K562 (cell line): ENCODE results near the gene ATOSA. TPM values are rescaled to one million over a fixed set of nuclear protein-coding genes. Genes with fewer than 3 reads are reported as not detected.
A peak's percentile ranks its signal among the peaks of the same experiment; 100 is the strongest.

Source experiments
- ATAC-seq: fragments of 200-7000 bp; cut with Tn5 transposase; 3 replicates; pipeline ENCODE4 v1.9.1; 2020; ENCODE audit warnings: moderate library complexity
- BruUV-seq: library from RNA; stranded (reverse); fragments of 400-500 nt; replicated peaks from 2 replicates; lab custom pipeline; 2021; lab: Mats Ljungman, UMichigan
- CTCF ChIA-PET: fragments of 300-600 bp; formaldehyde crosslinking; extraction: SDS; loops from one replicate; lab custom pipeline; 2021; ENCODE audit warnings: low intra/inter-chr PET ratio; lab: Yijun Ruan, JAX
- POLR2A ChIA-PET: fragments of 300-600, 350-650 bp; sonication (Branson Sonifier 250); formaldehyde crosslinking; extraction: SDS; loops from one replicate; lab custom pipeline; 2021; ENCODE audit warnings: antibody characterized with exemption, inconsistent platforms; lab: Yijun Ruan, JAX
- DNase-seq, 4 experiments: peaks; one replicate each; pipeline versions ENCODE4 v3.0.0 to v3.0.0-alpha.2; 2011 to 2018; ENCODE audit warnings: low spot score in 3 of 4, mixed read lengths in 3 of 4; ENCODE audit errors: extremely low read depth in 1 of 4
- FAIRE-seq: peaks from 2 replicates; lab custom pipeline; 2011; peaks lifted over from hg19 to GRCh38; lab: Jason Lieb, UNC
- H2AFZ ChIP-seq: 2 replicates; pipeline ENCODE4 v1.6.0; 2011; ENCODE audit warnings: low read depth, low read length, control low read depth, inconsistent platforms
- H3K27ac ChIP-seq: fragments of 200-600 bp; 3 replicates; pipeline ENCODE4 v1.8.0; 2011; ENCODE audit warnings: low read depth, mild to moderate bottlenecking, control low read depth, inconsistent platforms, low read length, moderate library complexity, mixed read lengths; ENCODE audit errors: extremely low read depth
- H3K27me3 ChIP-seq, 2 experiments: fragments of 300-600 bp in 1 of 2; 2 replicates in 1 of 2; 3 replicates in 1 of 2; pipeline versions ENCODE4 v1.6.0 to v1.8.0; 2011; ENCODE audit warnings: inconsistent platforms in 2 of 2, low read length in 2 of 2, mild to moderate bottlenecking in 1 of 2, mixed read lengths in 1 of 2, moderate library complexity in 1 of 2; ENCODE audit not compliant: control insufficient read depth in 2 of 2, insufficient read depth in 2 of 2
- H3K36me3 ChIP-seq: fragments of 300-600 bp; 3 replicates; pipeline ENCODE4 v1.8.0; 2011; ENCODE audit warnings: mild to moderate bottlenecking, low read length, inconsistent platforms; ENCODE audit not compliant: control insufficient read depth, insufficient read depth
- H3K4me1 ChIP-seq, 2 experiments: fragments of 200-600 bp in 1 of 2; replicated peaks in 1 of 2; 2 replicates in 1 of 2; 3 replicates in 1 of 2; pipeline versions ENCODE4 v1.5.1 to v1.8.0; 2011; ENCODE audit warnings: inconsistent platforms in 2 of 2, low read length in 2 of 2, mild to moderate bottlenecking in 1 of 2, mixed read lengths in 1 of 2, moderate library complexity in 1 of 2; ENCODE audit not compliant: control insufficient read depth in 2 of 2, insufficient read depth in 2 of 2
- H3K4me2 ChIP-seq: 2 replicates; pipeline ENCODE4 v1.6.1; 2011; ENCODE audit warnings: low read length, control low read depth, inconsistent platforms, mixed read lengths; ENCODE audit not compliant: insufficient read depth
- H3K4me3 ChIP-seq: fragments of 200-600 bp; sonication (generic), shearing (Covaris generic); 2 replicates; pipeline ENCODE4 v1.5.1; 2016; ENCODE audit warnings: control low read depth, inconsistent platforms
- H3K79me2 ChIP-seq: fragments of 200-600 bp; 3 replicates; pipeline ENCODE4 v1.8.0; 2011; ENCODE audit warnings: low read length, inconsistent platforms; ENCODE audit not compliant: control insufficient read depth, insufficient read depth
- H3K9ac ChIP-seq, 2 experiments: 2 replicates each; pipeline versions ENCODE4 v1.6.0 to v1.6.1; 2011; ENCODE audit warnings: low read depth in 2 of 2, low read length in 2 of 2, control low read depth in 1 of 2, inconsistent platforms in 1 of 2, mild to moderate bottlenecking in 1 of 2, mixed read lengths in 1 of 2; ENCODE audit not compliant: insufficient read depth in 1 of 2
- H3K9me1 ChIP-seq: one replicate; pipeline ENCODE4 v1.6.0; 2011; ENCODE audit warnings: inconsistent platforms, mild to moderate bottlenecking, low read length, moderate library complexity; ENCODE audit not compliant: control insufficient read depth, insufficient read depth
- H3K9me3 ChIP-seq: replicated peaks from 2 replicates; pipeline ENCODE4 v1.5.1; 2011; ENCODE audit warnings: low read depth, low read length, inconsistent platforms; ENCODE audit not compliant: control insufficient read depth, insufficient read depth
- H4K20me1 ChIP-seq: replicated peaks from 2 replicates; pipeline ENCODE4 v1.6.1; 2011; ENCODE audit warnings: low read length, inconsistent platforms, mixed read lengths; ENCODE audit not compliant: control insufficient read depth, insufficient read depth
- CEBPB ChIP-seq: fragments of 450-650 bp; IDR thresholded peaks from 2 replicates; pipeline ENCODE4 v1.6.1; 2016; ENCODE audit warnings: missing genetic modification characterization, missing compliant biosample characterization
- CEBPG ChIP-seq, 3 experiments: fragments of 200-800 bp in 1 of 3; sonication (Bioruptor generic) in 1 of 3; sonication (generic) in 1 of 3; formaldehyde crosslinking in 1 of 3; IDR thresholded peaks in 2 of 3; conservative IDR thresholded peaks in 1 of 3; 2 replicates each; pipeline versions ENCODE4 v1.6.1 to v1.8.0; 2016 to 2022; ENCODE audit warnings: missing compliant biosample characterization in 2 of 3, missing genetic modification characterization in 2 of 3, mild to moderate bottlenecking in 1 of 3, missing genetic modification reagents in 1 of 3
- JUND ChIP-seq, 2 experiments: IDR thresholded peaks; 2 replicates in 1 of 2; 3 replicates in 1 of 2; pipeline ENCODE4 v1.6.1; 2011; ENCODE audit warnings: borderline replicate concordance in 2 of 2, low read depth in 2 of 2, low read length in 2 of 2, improper control_type of control experiment in 1 of 2, missing biosample characterization in 1 of 2, missing genetic modification characterization in 1 of 2, missing genetic modification reagents in 1 of 2
- ZNF589 ChIP-seq: fragments of 200-800 bp; sonication (Bioruptor generic); IDR thresholded peaks from 2 replicates; pipeline ENCODE4 v1.6.1; 2016; ENCODE audit warnings: low read depth, missing genetic modification characterization, missing compliant biosample characterization
- WGBS: fragments of 100-300 bp; shearing (Covaris generic); methylation state at CpG from one replicate; pipeline ENCODE4 v1.1.6; 2016; ENCODE audit warnings: low coverage, mixed read lengths; ENCODE audit not compliant: insufficient coverage; ENCODE audit errors: missing lambda C conversion rate; 5-methylcytosine and 5-hydroxymethylcytosine counted together
- in situ Hi-C: fragments of 300-500 bp; cut with MboI; formaldehyde crosslinking; loops from 4 replicates; pipeline ENCODE4 v1.15.0; 2018; ENCODE audit warnings: inconsistent platforms, mixed read lengths
- intact Hi-C: fragments of 100-400 bp; cut with micrococcal nuclease; formaldehyde crosslinking; loops from 2 replicates; pipeline ENCODE4 v1.14.2; 2022
- polyA plus RNA-seq, 8 experiments: library from polyadenylated mRNA; depleted of rRNA in 4 of 8; stranded (reverse) in 5 of 8; unstranded in 3 of 8; fragments of >200 nt; fragmentation: Nextera tagmentation in 2 of 8; fragmentation: Illumina TruSeq in 1 of 8; extraction: Ambion mirVana in 2 of 8; extraction: Trizol in 1 of 8; gene quantifications; 2 replicates each; pipeline versions ENCODE4 v1.2.1 to v1.2.3, GENCODE V29; 2011 to 2014; ENCODE audit warnings: inconsistent platforms in 1 of 8, missing spikeins in 1 of 8
- total RNA-seq, 7 experiments: library from RNA; depleted of rRNA in 6 of 7; stranded (reverse); fragments of >200 nt in 6 of 7; fragmentation: Illumina TruSeq in 2 of 7; extraction: Trizol in 2 of 7; gene quantifications; 2 replicates each; pipeline versions ENCODE4 v1.2.1 to v1.2.3, GENCODE V29; 2011 to 2021; ENCODE audit warnings: low replicate concordance in 1 of 7
- TF ChIP-seq, protein P1 (sequence below): fragments of 250-450 bp; sonication (Bioruptor Pico); IDR thresholded peaks from 2 replicates; pipeline ENCODE4 v1.4.0; 2020; ENCODE audit warnings: mild to moderate bottlenecking, moderate library complexity

ATOSA gene
- total and polyA plus RNA-seq, 9 of the 15 experiments (the other 6 are each of a cell fraction or from before 2014, with no cell fraction given): 2.0 to 6.1 (median 3.9) TPM

DNA sequence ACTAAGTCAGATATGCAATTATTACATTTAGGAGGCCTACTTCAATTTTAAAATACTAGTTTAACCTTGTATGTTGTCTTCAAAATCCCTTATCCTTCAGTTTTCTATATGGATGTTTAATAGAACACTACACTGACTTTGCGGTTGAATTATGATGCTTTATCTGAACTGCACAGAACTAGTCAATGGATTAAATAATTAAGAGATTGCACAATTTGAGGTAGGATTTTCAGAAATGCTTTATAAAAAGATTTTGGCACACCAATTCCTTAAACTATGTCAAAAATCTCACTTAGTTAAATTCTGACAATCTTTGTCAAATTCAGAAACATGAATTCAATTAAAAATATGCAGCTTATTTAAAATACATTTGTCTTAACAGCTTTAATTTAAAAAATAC, 28.1 kb downstream of the ATOSA start:
- Histone ChIP-seq H3K79me2 (no peaks in the 10 kb centered on the region), H3K4me3 (no peak overlapping the region; the same call in 1 of the 2 replicates), H3K27ac (peak overlapping the region; percentile 68; the same call in 1 of the 3 replicates), H2AFZ (peak overlapping the region; percentile 93; the same call in 1 of the 2 replicates), H3K4me2 (peak overlapping the region; percentile 75), H3K36me3 (no peaks in the 10 kb centered on the region), H3K9me1 (no peaks in the 10 kb centered on the region), H4K20me1 (no peaks in the 10 kb centered on the region), H3K9ac (peak overlapping the region in 1 of 2 experiments; percentile 47; a peak in 1 of 4 replicates), H3K9me3 (no peaks in the 10 kb centered on the region), H3K4me1 (peaks cover 0 to 15% of the 10 kb centered on the region in 2 experiments; a peak in 3 of 5 replicates)
- ATAC-seq (no peak), FAIRE-seq (no peak), DNase-seq (no peak)
- BruUV-seq: no TSS peak
- ChIA-PET CTCF (no interaction called here), POLR2A (interaction anchor here (1.5 to 2.8 kb wide), 4 partner anchors 11 to 16 kb away, joined by 3 to 8 read pairs (median 6); no protein-coding TSS in a partner anchor)
- WGBS: 89% methylated on average over 1 of the region's 1 CpG
- in situ Hi-C loops: no loop called here
- no peak for TF ChIP-seq JUND (IDR thresholded peaks at IDR 0.05; ENCODE audit: borderline replicate concordance, low read depth, low read length)
- no peak for TF ChIP-seq JUND (tag; IDR thresholded peaks at IDR 0.05; ENCODE audit: borderline replicate concordance, low read depth, low read length)
- TF ChIP-seq CEBPG (CRISPR knock-in tag; IDR thresholded peaks at IDR 0.05): no peak
- TF ChIP-seq CEBPG (tag; conservative IDR thresholded peaks at IDR 0.05 in 1 of 2, IDR thresholded peaks at IDR 0.05 in 1 of 2): peak in 1 of 2 experiments; percentile 51; a peak in 2 of 4 replicates
- peak; percentile 58; the same call in 1 of the 2 replicates for TF ChIP-seq CEBPB (tag)
- TF ChIP-seq ZNF589 (CRISPR knock-in tag): no peak
- TF ChIP-seq, protein P1, sequence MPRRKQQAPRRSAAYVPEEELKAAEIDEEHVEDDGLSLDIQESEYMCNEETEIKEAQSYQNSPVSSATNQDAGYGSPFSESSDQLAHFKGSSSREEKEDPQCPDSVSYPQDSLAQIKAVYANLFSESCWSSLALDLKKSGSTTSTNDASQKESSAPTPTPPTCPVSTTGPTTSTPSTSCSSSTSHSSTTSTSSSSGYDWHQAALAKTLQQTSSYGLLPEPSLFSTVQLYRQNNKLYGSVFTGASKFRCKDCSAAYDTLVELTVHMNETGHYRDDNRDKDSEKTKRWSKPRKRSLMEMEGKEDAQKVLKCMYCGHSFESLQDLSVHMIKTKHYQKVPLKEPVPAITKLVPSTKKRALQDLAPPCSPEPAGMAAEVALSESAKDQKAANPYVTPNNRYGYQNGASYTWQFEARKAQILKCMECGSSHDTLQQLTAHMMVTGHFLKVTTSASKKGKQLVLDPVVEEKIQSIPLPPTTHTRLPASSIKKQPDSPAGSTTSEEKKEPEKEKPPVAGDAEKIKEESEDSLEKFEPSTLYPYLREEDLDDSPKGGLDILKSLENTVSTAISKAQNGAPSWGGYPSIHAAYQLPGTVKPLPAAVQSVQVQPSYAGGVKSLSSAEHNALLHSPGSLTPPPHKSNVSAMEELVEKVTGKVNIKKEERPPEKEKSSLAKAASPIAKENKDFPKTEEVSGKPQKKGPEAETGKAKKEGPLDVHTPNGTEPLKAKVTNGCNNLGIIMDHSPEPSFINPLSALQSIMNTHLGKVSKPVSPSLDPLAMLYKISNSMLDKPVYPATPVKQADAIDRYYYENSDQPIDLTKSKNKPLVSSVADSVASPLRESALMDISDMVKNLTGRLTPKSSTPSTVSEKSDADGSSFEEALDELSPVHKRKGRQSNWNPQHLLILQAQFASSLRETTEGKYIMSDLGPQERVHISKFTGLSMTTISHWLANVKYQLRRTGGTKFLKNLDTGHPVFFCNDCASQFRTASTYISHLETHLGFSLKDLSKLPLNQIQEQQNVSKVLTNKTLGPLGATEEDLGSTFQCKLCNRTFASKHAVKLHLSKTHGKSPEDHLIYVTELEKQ (CRISPR knock-in tag): no peak
- TF ChIP-seq, all 486 proteins: peak for 2
- intact Hi-C loops: loop anchor here (10.0 kb wide), 1 partner anchor 64 kb away; no protein-coding TSS in a partner anchor
- H3K27me3 ChIP-seq: no peaks in the 10 kb centered on the region; a peak in 1 of 5 replicates
